GM19240 (cell line): ENCODE data around the gene MAP4K5.

ENCODE experiments used
- DNase-seq: peaks from one replicate; pipeline ENCODE4 v3.0.0; 2011; ENCODE audit warnings: low spot score; ENCODE audit not compliant: insufficient read length

The MAP4K5 gene

GRCh38 chr14:50400461-50400860 lies 131.9 kb downstream of the MAP4K5 start:
- DNase-seq = no peak

GRCh38 chr14:50399251-50400032 lies 132.9 kb downstream of the MAP4K5 start:
- no peak for DNase-seq

- DNase-seq = no peak
These were observed 134.2 kb downstream of the MAP4K5 start for GRCh38 chr14:50398189-50398580.

- DNase-seq = no peak
These were observed 134.8 kb downstream of the MAP4K5 start for GRCh38 chr14:50397390-50398188.

- DNase-seq = no peak
These were observed 135.6 kb downstream of the MAP4K5 start, which contains the start of gene CDKL1 for GRCh38 chr14:50396631-50397389. CDKL1 (minus strand) TSS chr14:50396881; CDS start chr14:50395868, 1,013 bp downstream.

GRCh38 chr14:50395448-50395847 lies 136.9 kb downstream of the MAP4K5 start:
- no peak for DNase-seq

- no peak for DNase-seq
These were observed 137.7 kb downstream of the MAP4K5 start for GRCh38 chr14:50394713-50395112.

GRCh38 chr14:50389668-50390441 lies 142.5 kb downstream of the MAP4K5 start:
- DNase-seq = no peak

GRCh38 chr14:50388256-50388931 lies 144.0 kb downstream of the MAP4K5 start:
- no peak for DNase-seq

GRCh38 chr14:50387548-50387947 lies 144.8 kb downstream of the MAP4K5 start:
- no peak for DNase-seq

- DNase-seq = no peak
These were observed 148.6 kb downstream of the MAP4K5 start for GRCh38 chr14:50383618-50384225.

GRCh38 chr14:50381823-50382287 lies 150.5 kb downstream of the MAP4K5 start:
- DNase-seq = no peak

GRCh38 chr14:50381008-50381407 lies 151.4 kb downstream of the MAP4K5 start:
- DNase-seq = no peak

GRCh38 chr14:50380455-50380854 lies 151.9 kb downstream of the MAP4K5 start:
- DNase-seq = no peak

- no peak for DNase-seq
These were observed 152.8 kb downstream of the MAP4K5 start for GRCh38 chr14:50379563-50379962.

- DNase-seq = no peak
These were observed 154.8 kb downstream of the MAP4K5 start for GRCh38 chr14:50377550-50378085.

- DNase-seq = no peak
These were observed 156.6 kb downstream of the MAP4K5 start for GRCh38 chr14:50375760-50376159.

GRCh38 chr14:50373959-50374358 lies 158.4 kb downstream of the MAP4K5 start:
- no peak for DNase-seq

GRCh38 chr14:50371546-50371945 lies 160.8 kb downstream of the MAP4K5 start:
- DNase-seq = no peak
